Smooth muscle cell (in vitro differentiated cells): ENCODE measurements around the gene MTG1. TPM values are rescaled to one million over a fixed set of nuclear protein-coding genes. Genes with fewer than 3 reads are reported as not detected.

Source experiments
- DNase-seq: peaks from one replicate; lab custom pipeline; 2025; ENCODE audit not compliant: unreplicated experiment; lab: John Stamatoyannopoulos, UW
- H2AFZ ChIP-seq: fragments of 200-600 bp; sonication (generic); 2 replicates; pipeline ENCODE4 v1.6.0; 2016; ENCODE audit warnings: antibody characterized with exemption, low read depth, mild to moderate bottlenecking
- H3F3A ChIP-seq: fragments of 200-600 bp; sonication (generic); 2 replicates; pipeline ENCODE4 v1.6.0; 2017; ENCODE audit warnings: antibody characterized with exemption, low read depth
- H3K27ac ChIP-seq: fragments of 200-600 bp; sonication (generic); 2 replicates; pipeline ENCODE4 v1.5.1; 2016; ENCODE audit warnings: low read depth, mild to moderate bottlenecking
- H3K27me3 ChIP-seq: fragments of 200-600 bp; sonication (generic); 2 replicates; pipeline ENCODE4 v1.6.1; 2016; ENCODE audit warnings: low read depth, mild to moderate bottlenecking
- H3K36me3 ChIP-seq: fragments of 200-600 bp; sonication (generic); 2 replicates; pipeline ENCODE4 v1.5.1; 2016; ENCODE audit warnings: low read depth
- H3K4me1 ChIP-seq: fragments of 200-600 bp; sonication (generic); 2 replicates; pipeline ENCODE4 v1.5.1; 2016; ENCODE audit warnings: low read depth
- H3K4me2 ChIP-seq: fragments of 200-600 bp; sonication (generic); 2 replicates; pipeline ENCODE4 v1.6.0; 2016; ENCODE audit warnings: mild to moderate bottlenecking
- H3K4me3 ChIP-seq: fragments of 200-600 bp; sonication (generic); 2 replicates; pipeline ENCODE4 v1.5.1; 2016; ENCODE audit warnings: mild to moderate bottlenecking
- H3K79me2 ChIP-seq: fragments of 200-600 bp; sonication (generic); 2 replicates; pipeline ENCODE4 v1.6.0; 2016; ENCODE audit warnings: low read depth, mild to moderate bottlenecking
- H3K9ac ChIP-seq: fragments of 200-600 bp; sonication (generic); 2 replicates; pipeline ENCODE4 v1.6.0; 2016; ENCODE audit warnings: low read depth
- H3K9me3 ChIP-seq: fragments of 200-600 bp; sonication (generic); replicated peaks from 2 replicates; pipeline ENCODE4 v1.5.1; 2016; ENCODE audit warnings: low read depth
- H4K20me1 ChIP-seq: fragments of 200-600 bp; sonication (generic); 2 replicates; pipeline ENCODE4 v1.6.0; 2016; ENCODE audit warnings: low read depth
- WGBS: methylation state at CpG from one replicate; pipeline ENCODE4 v1.1.7; 2016; ENCODE audit warnings: low lambda C conversion rate; 5-methylcytosine and 5-hydroxymethylcytosine counted together
- polyA plus RNA-seq: library from polyadenylated mRNA; unstranded; fragments of >200 nt; fragmentation: Nextera tagmentation; extraction: Ambion mirVana; gene quantifications from 2 replicates; pipeline ENCODE4 v1.2.1, GENCODE V29; 2016
- total RNA-seq: library from RNA; depleted of rRNA; stranded (reverse); fragments of >200 nt; gene quantifications from 2 replicates; pipeline ENCODE4 v1.2.3, GENCODE V29; 2014
- TF ChIP-seq, protein P1 (sequence below): fragments of 200-600 bp; sonication (generic); IDR thresholded peaks from 2 replicates; pipeline ENCODE4 v1.5.1; 2017; ENCODE audit warnings: borderline replicate concordance, mild to moderate bottlenecking, antibody characterized with exemption; ENCODE audit not compliant: insufficient read depth, poor library complexity, severe bottlenecking

The MTG1 gene
- total and polyA plus RNA-seq, 2 experiments from 2014 or later = 20.6 to 53.5 TPM

GRCh38 chr10:133400624-133401424, 6.9 kb downstream of the MTG1 start:
- WGBS = 97% methylated on average over 10 of the region's 10 CpGs
- H3K27me3 ChIP-seq = no peaks in the 10 kb centered on the region
- no peak overlapping the region for H3K4me3 ChIP-seq
- H4K20me1 ChIP-seq = peaks cover 18% of the 10 kb centered on the region
- no peaks in the 10 kb centered on the region for H3K9me3 ChIP-seq
- H3K27ac ChIP-seq = no peak overlapping the region
- peaks cover 41% of the 10 kb centered on the region for H3K79me2 ChIP-seq
- no peak for DNase-seq
- TF ChIP-seq, protein P1, sequence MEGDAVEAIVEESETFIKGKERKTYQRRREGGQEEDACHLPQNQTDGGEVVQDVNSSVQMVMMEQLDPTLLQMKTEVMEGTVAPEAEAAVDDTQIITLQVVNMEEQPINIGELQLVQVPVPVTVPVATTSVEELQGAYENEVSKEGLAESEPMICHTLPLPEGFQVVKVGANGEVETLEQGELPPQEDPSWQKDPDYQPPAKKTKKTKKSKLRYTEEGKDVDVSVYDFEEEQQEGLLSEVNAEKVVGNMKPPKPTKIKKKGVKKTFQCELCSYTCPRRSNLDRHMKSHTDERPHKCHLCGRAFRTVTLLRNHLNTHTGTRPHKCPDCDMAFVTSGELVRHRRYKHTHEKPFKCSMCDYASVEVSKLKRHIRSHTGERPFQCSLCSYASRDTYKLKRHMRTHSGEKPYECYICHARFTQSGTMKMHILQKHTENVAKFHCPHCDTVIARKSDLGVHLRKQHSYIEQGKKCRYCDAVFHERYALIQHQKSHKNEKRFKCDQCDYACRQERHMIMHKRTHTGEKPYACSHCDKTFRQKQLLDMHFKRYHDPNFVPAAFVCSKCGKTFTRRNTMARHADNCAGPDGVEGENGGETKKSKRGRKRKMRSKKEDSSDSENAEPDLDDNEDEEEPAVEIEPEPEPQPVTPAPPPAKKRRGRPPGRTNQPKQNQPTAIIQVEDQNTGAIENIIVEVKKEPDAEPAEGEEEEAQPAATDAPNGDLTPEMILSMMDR = no peak
- peaks cover 4% of the 10 kb centered on the region for H3K36me3 ChIP-seq
- H3F3A ChIP-seq = peaks cover 3% of the 10 kb centered on the region
- no peak overlapping the region for H3K4me2 ChIP-seq
- no peak overlapping the region for H2AFZ ChIP-seq
- no peaks in the 10 kb centered on the region for H3K4me1 ChIP-seq
- no peak overlapping the region for H3K9ac ChIP-seq

GRCh38 chr10:133401500-133401899, 7.5 kb downstream of the MTG1 start:
- no peaks in the 10 kb centered on the region for H3K9me3 ChIP-seq
- peaks cover 22% of the 10 kb centered on the region for H4K20me1 ChIP-seq
- WGBS = 92% methylated on average over 7 of the region's 12 CpGs
- H2AFZ ChIP-seq = no peak overlapping the region
- peaks cover 3% of the 10 kb centered on the region for H3F3A ChIP-seq
- no peak for DNase-seq
- H3K9ac ChIP-seq = no peak overlapping the region
- no peak overlapping the region for H3K27ac ChIP-seq
- TF ChIP-seq, protein P1 = no peak
- H3K4me2 ChIP-seq = no peak overlapping the region
- H3K4me3 ChIP-seq = no peak overlapping the region
- H3K4me1 ChIP-seq = no peaks in the 10 kb centered on the region
- H3K36me3 ChIP-seq = peaks cover 4% of the 10 kb centered on the region
- peaks cover 38% of the 10 kb centered on the region for H3K79me2 ChIP-seq
- no peaks in the 10 kb centered on the region for H3K27me3 ChIP-seq

DNA sequence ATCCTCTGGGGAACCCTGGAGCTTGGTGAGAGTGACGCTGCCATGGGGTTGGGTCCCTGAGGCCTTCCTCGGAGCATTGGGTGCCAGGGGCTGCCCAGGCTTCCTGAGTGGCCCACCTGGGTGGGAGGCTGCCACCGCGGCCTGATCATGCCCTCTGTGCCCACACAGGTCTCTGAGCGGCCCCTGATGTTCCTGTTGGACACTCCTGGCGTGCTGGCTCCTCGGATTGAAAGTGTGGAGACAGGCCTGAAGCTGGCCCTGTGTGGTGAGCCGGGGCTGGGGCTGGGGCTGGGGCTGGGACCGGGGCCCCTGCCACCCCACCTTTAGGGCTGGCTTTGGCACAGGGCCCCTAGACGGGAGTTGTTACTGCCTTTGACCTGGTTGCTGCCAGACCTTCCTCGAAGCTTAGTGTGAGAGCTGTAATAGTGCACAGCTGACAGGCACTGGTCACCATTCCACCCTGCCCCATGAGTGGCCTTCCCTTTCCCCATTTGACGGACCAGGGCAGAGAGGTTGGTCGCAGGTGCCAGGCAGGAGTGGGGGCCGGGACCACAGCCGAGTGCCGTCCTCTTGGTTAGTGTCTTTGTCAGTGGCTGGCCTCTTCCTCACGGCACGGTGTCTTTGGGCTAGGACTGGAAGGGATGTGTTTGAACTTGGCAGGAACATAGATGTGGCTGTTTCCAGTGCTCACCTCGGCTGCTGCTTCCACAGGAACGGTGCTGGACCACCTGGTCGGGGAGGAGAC, 8.2 kb downstream of the MTG1 start:
- no peaks in the 10 kb centered on the region for H3K27me3 ChIP-seq
- peaks cover 22% of the 10 kb centered on the region for H4K20me1 ChIP-seq
- H3F3A ChIP-seq = peaks cover 3% of the 10 kb centered on the region
- H3K9ac ChIP-seq = no peak overlapping the region
- WGBS = 96% methylated on average over 21 of the region's 21 CpGs
- peaks cover 10% of the 10 kb centered on the region for H3K36me3 ChIP-seq
- H3K79me2 ChIP-seq = peaks cover 38% of the 10 kb centered on the region
- no peaks in the 10 kb centered on the region for H3K9me3 ChIP-seq
- no peak overlapping the region for H3K27ac ChIP-seq
- H3K4me1 ChIP-seq = no peaks in the 10 kb centered on the region
- H3K4me3 ChIP-seq = no peak overlapping the region
- no peak overlapping the region for H2AFZ ChIP-seq
- TF ChIP-seq, protein P1 = no peak
- H3K4me2 ChIP-seq = no peak overlapping the region
- DNase-seq = no peak
